GM12864 (cell line): Measurements from ENCODE around the gene GJB5.

Source experiments
- DNase-seq: peaks from one replicate; pipeline ENCODE4 v3.0.0-alpha.2; 2011; ENCODE audit warnings: low read depth
- H3K4me3 ChIP-seq: 2 replicates; pipeline ENCODE4 v1.5.1; 2011; ENCODE audit warnings: mild to moderate bottlenecking, low read depth, low read length, control low read depth
- CTCF ChIP-seq: IDR thresholded peaks from 2 replicates; pipeline ENCODE4 v1.5.1; 2011; ENCODE audit warnings: low read depth, mild to moderate bottlenecking, moderate library complexity, low read length, control low read depth, inconsistent platforms; ENCODE audit errors: missing control alignments

The GJB5 gene

DNA sequence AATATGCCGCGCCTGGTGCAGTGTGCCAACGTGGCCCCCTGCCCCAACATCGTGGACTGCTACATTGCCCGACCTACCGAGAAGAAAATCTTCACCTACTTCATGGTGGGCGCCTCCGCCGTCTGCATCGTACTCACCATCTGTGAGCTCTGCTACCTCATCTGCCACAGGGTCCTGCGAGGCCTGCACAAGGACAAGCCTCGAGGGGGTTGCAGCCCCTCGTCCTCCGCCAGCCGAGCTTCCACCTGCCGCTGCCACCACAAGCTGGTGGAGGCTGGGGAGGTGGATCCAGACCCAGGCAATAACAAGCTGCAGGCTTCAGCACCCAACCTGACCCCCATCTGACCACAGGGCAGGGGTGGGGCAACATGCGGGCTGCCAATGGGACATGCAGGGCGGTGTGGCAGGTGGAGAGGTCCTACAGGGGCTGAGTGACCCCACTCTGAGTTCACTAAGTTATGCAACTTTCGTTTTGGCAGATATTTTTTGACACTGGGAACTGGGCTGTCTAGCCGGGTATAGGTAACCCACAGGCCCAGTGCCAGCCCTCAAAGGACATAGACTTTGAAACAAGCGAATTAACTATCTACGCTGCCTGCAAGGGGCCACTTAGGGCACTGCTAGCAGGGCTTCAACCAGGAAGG, 30.5 kb downstream of the GJB5 start:
- no peak for DNase-seq
- no peak overlapping the region for H3K4me3 ChIP-seq
- no peak for TF ChIP-seq CTCF

- TF ChIP-seq CTCF: no peak
- H3K4me3 ChIP-seq: no peak overlapping the region
- DNase-seq: no peak
Observed at GRCh38 chr1:34785875-34786470, 31.1 kb downstream of the GJB5 start.

- H3K4me3 ChIP-seq: no peak overlapping the region
- TF ChIP-seq CTCF: peak; percentile 96
- DNase-seq: peak; percentile 47
Observed at GRCh38 chr1:34786521-34787325, 31.9 kb downstream of the GJB5 start.

GRCh38 chr1:34787461-34788420, 32.9 kb downstream of the GJB5 start:
- no peak overlapping the region for H3K4me3 ChIP-seq
- TF ChIP-seq CTCF: peak; percentile 52
- DNase-seq: no peak

GRCh38 chr1:34790985-34791384, 36.1 kb downstream of the GJB5 start:
- no peak for TF ChIP-seq CTCF
- DNase-seq: no peak
- no peak overlapping the region for H3K4me3 ChIP-seq

DNA sequence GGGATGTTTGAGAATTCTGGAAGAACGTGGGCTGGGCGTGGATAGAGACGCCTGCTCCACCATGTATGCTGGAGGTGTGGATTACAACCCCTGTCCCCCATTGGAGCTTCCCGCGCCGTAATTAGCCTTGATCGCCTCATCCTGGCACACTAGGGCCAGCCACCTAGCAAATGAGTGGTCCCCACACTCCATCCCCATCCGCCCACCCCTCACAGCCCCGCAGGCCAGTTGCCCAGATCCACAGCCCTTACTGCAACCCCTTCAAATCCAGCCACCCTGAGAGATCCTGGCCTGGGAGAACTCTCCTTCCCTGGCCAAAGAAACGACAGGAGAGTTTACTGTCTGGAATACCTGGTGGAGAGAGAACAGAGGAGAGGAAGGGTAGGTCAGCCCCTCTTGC, 37.6 kb downstream of the GJB5 start:
- DNase-seq: no peak
- H3K4me3 ChIP-seq: no peak overlapping the region
- no peak for TF ChIP-seq CTCF
